PC-3 (cell line): ENCODE measurements around the gene ADARB2. TPM values are rescaled to one million over a fixed set of nuclear protein-coding genes. Genes with fewer than 3 reads are reported as not detected.

Experiments used
- ATAC-seq: fragments of 200-7000 bp; cut with Tn5 transposase; 2 replicates; pipeline ENCODE4 v1.9.1; 2020; ENCODE audit warnings: mild to moderate bottlenecking, moderate library complexity
- BruUV-seq: library from RNA; stranded (reverse); fragments of 400-500 nt; replicated peaks from 2 replicates; lab custom pipeline; 2021; lab: Mats Ljungman, UMichigan
- CTCF ChIA-PET: fragments of 300-600 bp; sonication (Branson Sonifier 250); formaldehyde crosslinking; loops from one replicate; lab custom pipeline; 2022; ENCODE audit warnings: antibody characterized with exemption; lab: Charles Lee
- POLR2A ChIA-PET: fragments of 300-600 bp; sonication (Branson Sonifier 250); formaldehyde crosslinking; loops from one replicate; lab custom pipeline; 2022; ENCODE audit warnings: antibody characterized with exemption; ENCODE audit not compliant: unreplicated experiment; lab: Charles Lee
- DNase-seq: peaks from one replicate; pipeline ENCODE4 v3.0.0-alpha.2; 2015
- H2AFZ ChIP-seq: fragments of 300-600 bp; sonication (generic); 2 replicates; pipeline ENCODE4 v1.6.0; 2016; ENCODE audit warnings: antibody characterized with exemption, low read length
- H3F3A ChIP-seq: fragments of 300-600 bp; sonication (generic); one replicate; pipeline ENCODE4 v1.6.0; 2017; ENCODE audit warnings: antibody characterized with exemption, low read length, control low read depth, mild to moderate bottlenecking; ENCODE audit not compliant: unreplicated experiment
- H3K27ac ChIP-seq: fragments of 300-600 bp; sonication (generic); 2 replicates; pipeline ENCODE4 v1.5.1; 2016; ENCODE audit warnings: mild to moderate bottlenecking, low read length
- H3K27me3 ChIP-seq: fragments of 300-600 bp; sonication (generic); 2 replicates; pipeline ENCODE4 v1.6.1; 2016; ENCODE audit warnings: low read length, mixed read lengths
- H3K36me3 ChIP-seq: fragments of 300-600 bp; sonication (generic); 2 replicates; pipeline ENCODE4 v1.6.1; 2016; ENCODE audit warnings: low read depth, mixed run types, low read length, mixed read lengths
- H3K4me1 ChIP-seq: fragments of 300-600 bp; sonication (generic); 2 replicates; pipeline ENCODE4 v1.5.1; 2016; ENCODE audit warnings: low read length; ENCODE audit not compliant: insufficient read depth
- H3K4me2 ChIP-seq: fragments of 300-600 bp; sonication (generic); 2 replicates; pipeline ENCODE4 v1.6.0; 2016; ENCODE audit warnings: low read length
- H3K4me3 ChIP-seq: fragments of 300-600 bp; sonication (generic); 2 replicates; pipeline ENCODE4 v1.5.1; 2016; ENCODE audit warnings: mild to moderate bottlenecking, low read length, mixed read lengths
- H3K79me2 ChIP-seq: fragments of 300-600 bp; sonication (generic); 2 replicates; pipeline ENCODE4 v1.6.1; 2017; ENCODE audit warnings: low read length, mixed read lengths
- H3K9ac ChIP-seq: fragments of 300-600 bp; sonication (generic); 2 replicates; pipeline ENCODE4 v1.6.0; 2016; ENCODE audit warnings: mild to moderate bottlenecking, low read length
- H3K9me2 ChIP-seq: fragments of 300-600 bp; sonication (generic); replicated peaks from 2 replicates; pipeline ENCODE4 v1.6.1; 2016; ENCODE audit warnings: mixed run types, low read length, mixed read lengths
- H3K9me3 ChIP-seq: fragments of 300-600 bp; sonication (generic); 2 replicates; pipeline ENCODE4 v1.6.1; 2016; ENCODE audit warnings: low read length, mixed read lengths
- H4K20me1 ChIP-seq: fragments of 300-600 bp; sonication (generic); 2 replicates; pipeline ENCODE4 v1.6.1; 2016; ENCODE audit warnings: low read length, mixed read lengths
- EZH2 ChIP-seq: fragments of 300-600 bp; sonication (generic); IDR thresholded peaks from one replicate; pipeline ENCODE4 v1.6.1; 2017; ENCODE audit warnings: antibody characterized with exemption, mild to moderate bottlenecking, low read length; ENCODE audit not compliant: unreplicated experiment
- EZH2phosphoT487 ChIP-seq: fragments of 300-600 bp; sonication (generic); IDR thresholded peaks from 2 replicates; pipeline ENCODE4 v1.6.1; 2018; ENCODE audit warnings: mild to moderate bottlenecking, antibody characterized with exemption, low read length, borderline replicate concordance
- intact Hi-C: fragments of 100-400 bp; cut with micrococcal nuclease; formaldehyde crosslinking; loops from 2 replicates; pipeline ENCODE4 v1.9.0; 2023
- total RNA-seq: library from RNA; depleted of rRNA; stranded (reverse); fragments of >200 nt; gene quantifications from 2 replicates; pipeline ENCODE4 v1.2.3, GENCODE V29; 2014
- TF ChIP-seq, protein P1 (sequence below): fragments of 300-600 bp; sonication (generic); conservative IDR thresholded peaks from 2 replicates; pipeline ENCODE4 v1.5.1; 2017; ENCODE audit warnings: antibody characterized with exemption, low read depth, mild to moderate bottlenecking, low read length

The ADARB2 gene
- total RNA-seq, 1 experiment from 2014 or later, result not detected

DNA sequence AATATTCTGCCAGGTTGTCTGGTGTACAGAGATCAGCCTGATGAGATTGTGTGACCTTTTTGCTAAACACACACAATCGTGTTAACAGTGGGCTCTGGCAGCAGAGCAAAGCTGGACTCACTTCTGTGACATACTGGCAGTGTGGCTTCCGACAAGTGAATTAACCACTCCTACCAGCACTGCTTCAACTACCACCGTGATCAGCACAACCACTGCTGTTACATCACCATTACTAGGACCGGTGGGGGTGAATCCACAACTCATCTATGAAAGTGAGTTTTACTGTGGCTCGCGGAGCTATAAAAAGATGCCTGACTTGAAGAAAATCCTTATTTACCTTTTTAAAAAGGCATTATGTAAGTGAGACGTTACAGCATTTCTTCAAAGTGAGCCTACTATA, 545.6 kb downstream of the ADARB2 start:
- H3K4me1 ChIP-seq, result no peaks in the 10 kb centered on the region
- H3K27ac ChIP-seq, result no peak overlapping the region
- H3K27me3 ChIP-seq, result peaks cover 53% of the 10 kb centered on the region
- DNase-seq (no peak), ATAC-seq (no peak)
- no peak overlapping the region for H3K4me2 ChIP-seq
- no peaks in the 10 kb centered on the region for H4K20me1 ChIP-seq
- intact Hi-C loops, result no loop called here
- no peak overlapping the region for H3K9ac ChIP-seq
- CTCF ChIA-PET, result no interaction called here
- no peaks in the 10 kb centered on the region for H3F3A ChIP-seq
- POLR2A ChIA-PET, result no interaction called here
- no peaks in the 10 kb centered on the region for H3K36me3 ChIP-seq
- no TSS peak for BruUV-seq
- H2AFZ ChIP-seq, result no peak overlapping the region
- no peak overlapping the region for H3K4me3 ChIP-seq
- H3K9me2 ChIP-seq, result no peaks in the 10 kb centered on the region
- H3K9me3 ChIP-seq, result no peaks in the 10 kb centered on the region
- H3K79me2 ChIP-seq, result no peaks in the 10 kb centered on the region
- TF ChIP-seq EZH2phosphoT487 (no peak), EZH2 (no peak)
- TF ChIP-seq, protein P1, sequence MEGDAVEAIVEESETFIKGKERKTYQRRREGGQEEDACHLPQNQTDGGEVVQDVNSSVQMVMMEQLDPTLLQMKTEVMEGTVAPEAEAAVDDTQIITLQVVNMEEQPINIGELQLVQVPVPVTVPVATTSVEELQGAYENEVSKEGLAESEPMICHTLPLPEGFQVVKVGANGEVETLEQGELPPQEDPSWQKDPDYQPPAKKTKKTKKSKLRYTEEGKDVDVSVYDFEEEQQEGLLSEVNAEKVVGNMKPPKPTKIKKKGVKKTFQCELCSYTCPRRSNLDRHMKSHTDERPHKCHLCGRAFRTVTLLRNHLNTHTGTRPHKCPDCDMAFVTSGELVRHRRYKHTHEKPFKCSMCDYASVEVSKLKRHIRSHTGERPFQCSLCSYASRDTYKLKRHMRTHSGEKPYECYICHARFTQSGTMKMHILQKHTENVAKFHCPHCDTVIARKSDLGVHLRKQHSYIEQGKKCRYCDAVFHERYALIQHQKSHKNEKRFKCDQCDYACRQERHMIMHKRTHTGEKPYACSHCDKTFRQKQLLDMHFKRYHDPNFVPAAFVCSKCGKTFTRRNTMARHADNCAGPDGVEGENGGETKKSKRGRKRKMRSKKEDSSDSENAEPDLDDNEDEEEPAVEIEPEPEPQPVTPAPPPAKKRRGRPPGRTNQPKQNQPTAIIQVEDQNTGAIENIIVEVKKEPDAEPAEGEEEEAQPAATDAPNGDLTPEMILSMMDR, result no peak

DNA sequence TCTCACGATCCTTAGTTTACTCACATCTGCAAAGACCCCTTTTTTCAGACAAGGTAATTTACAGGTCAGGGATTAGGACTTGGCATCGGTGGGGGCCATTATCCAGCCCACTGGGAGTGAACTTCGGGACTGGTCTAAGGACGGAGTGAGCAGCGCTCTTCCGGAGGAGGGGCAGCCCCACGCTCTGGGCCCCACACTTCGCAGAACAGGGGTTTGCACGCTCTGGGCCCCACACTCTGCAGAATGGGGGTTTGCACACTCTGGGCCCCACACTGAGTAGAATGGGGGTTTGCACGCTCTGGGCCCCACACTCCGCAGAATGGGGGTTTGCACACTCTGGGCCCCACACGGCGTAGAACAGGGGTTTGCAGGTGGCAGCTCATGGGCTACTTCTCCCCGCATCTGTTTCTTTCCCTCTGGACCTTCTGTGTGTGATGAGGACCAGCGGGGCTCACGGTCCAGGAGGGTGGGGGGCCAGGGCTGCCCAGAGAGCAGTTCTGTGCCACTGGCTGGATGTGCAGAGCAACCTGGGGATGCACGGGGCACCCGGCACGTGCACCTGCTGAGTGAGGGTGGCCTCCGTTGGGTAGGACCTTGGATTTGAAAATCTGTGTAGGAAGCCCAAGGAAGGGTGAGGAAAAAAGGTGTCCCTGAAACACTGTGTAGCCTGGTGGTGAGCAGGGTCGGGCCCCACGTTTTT, 546.4 kb downstream of the ADARB2 start:
- Histone ChIP-seq H3K4me2 (no peak overlapping the region), H3K4me3 (no peak overlapping the region), H3K79me2 (no peaks in the 10 kb centered on the region), H3K4me1 (no peaks in the 10 kb centered on the region), H3K36me3 (no peaks in the 10 kb centered on the region), H3K27me3 (peaks cover 48% of the 10 kb centered on the region), H3F3A (no peaks in the 10 kb centered on the region), H3K27ac (no peak overlapping the region), H3K9me2 (no peaks in the 10 kb centered on the region), H3K9me3 (no peaks in the 10 kb centered on the region), H4K20me1 (no peaks in the 10 kb centered on the region), H2AFZ (no peak overlapping the region), H3K9ac (no peak overlapping the region)
- CTCF ChIA-PET, result no interaction called here
- intact Hi-C loops, result no loop called here
- POLR2A ChIA-PET, result no interaction called here
- BruUV-seq, result no TSS peak
- ATAC-seq, result no peak
- no peak for TF ChIP-seq EZH2phosphoT487
- no peak for TF ChIP-seq EZH2
- TF ChIP-seq, protein P1, result no peak
- DNase-seq, result no peak

DNA sequence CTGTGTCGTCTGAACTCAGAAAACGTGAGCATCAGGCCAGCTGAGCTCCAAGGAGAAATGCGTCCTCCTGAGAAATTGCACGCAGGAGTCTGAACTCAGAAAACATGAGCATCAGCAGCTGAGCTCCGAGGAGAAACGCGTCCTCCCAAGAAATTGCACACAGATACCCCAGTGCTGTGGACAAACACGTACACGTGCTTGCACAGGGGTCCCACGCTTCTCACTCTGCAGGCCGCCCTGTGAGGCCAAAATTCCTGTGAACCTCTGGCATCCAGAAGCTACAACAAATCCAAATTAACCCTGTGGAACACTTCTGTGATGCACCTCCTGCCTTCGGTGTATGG, 547.3 kb downstream of the ADARB2 start:
- Histone ChIP-seq H2AFZ (no peak overlapping the region), H3K4me3 (no peak overlapping the region), H3K36me3 (no peaks in the 10 kb centered on the region), H3K9ac (no peak overlapping the region), H3K27me3 (peaks cover 41% of the 10 kb centered on the region), H3K4me1 (no peaks in the 10 kb centered on the region), H3K9me2 (no peaks in the 10 kb centered on the region), H3K79me2 (no peaks in the 10 kb centered on the region), H3K9me3 (no peaks in the 10 kb centered on the region), H3K4me2 (no peak overlapping the region), H3K27ac (no peak overlapping the region), H4K20me1 (no peaks in the 10 kb centered on the region), H3F3A (no peaks in the 10 kb centered on the region)
- BruUV-seq, result no TSS peak
- ChIA-PET CTCF (no interaction called here), POLR2A (no interaction called here)
- DNase-seq, result no peak
- no peak for TF ChIP-seq EZH2phosphoT487
- TF ChIP-seq, protein P1, result no peak
- no peak for TF ChIP-seq EZH2
- intact Hi-C loops, result no loop called here
- ATAC-seq, result no peak
